22Rv1 (cell line): ENCODE results near the gene NECTIN1.

Source experiments
- CTCF ChIP-seq: fragments of 450-650 bp; IDR thresholded peaks from 2 replicates; pipeline ENCODE4 v1.5.1; 2017; ENCODE audit warnings: mild to moderate bottlenecking
- ZFX ChIP-seq: fragments of 450-650 bp; IDR thresholded peaks from 2 replicates; pipeline ENCODE4 v1.6.1; 2017; ENCODE audit warnings: antibody characterized with exemption, borderline replicate concordance

GRCh38 chr11:119714590-119714989 is 14.4 kb downstream of the NECTIN1 start:
- TF ChIP-seq CTCF (no peak), ZFX (no peak)
